Measurements from ENCODE around the gene PKNOX2. TPM values are rescaled to one million over a fixed set of nuclear protein-coding genes. Genes with fewer than 3 reads are reported as not detected.

Gene PKNOX2
- total and polyA plus RNA-seq, 9 of the 15 experiments (the other 6 are each of a cell fraction or from before 2014, with no cell fraction given), result not detected

GRCh38 chr11:125226031-125226430, 61.5 kb downstream of the PKNOX2 start:
- in situ Hi-C loops (cut with MboI), result no loop called here
- Histone ChIP-seq H3K79me2 (ENCODE audit: control insufficient read depth, insufficient read depth, low read length) (no peaks in the 10 kb centered on the region), H3K36me3 (ENCODE audit: control insufficient read depth, insufficient read depth, low read length) (no peaks in the 10 kb centered on the region), H3K4me2 (ENCODE audit: insufficient read depth, low read length) (no peak overlapping the region), H3K9ac (ENCODE audit: insufficient read depth in 1 of 2, low read depth in 2 of 2, low read length in 2 of 2) (no peak overlapping the region), H3K9me1 (ENCODE audit: control insufficient read depth, insufficient read depth, low read length) (no peaks in the 10 kb centered on the region), H3K4me3 (no peak overlapping the region), H3K9me3 (replicated peaks; ENCODE audit: control insufficient read depth, insufficient read depth, low read depth, low read length) (no peaks in the 10 kb centered on the region), H3K4me1 (replicated peaks in 1 of 2; ENCODE audit: control insufficient read depth in 2 of 2, insufficient read depth in 2 of 2, low read length in 2 of 2) (no peaks in the 10 kb centered on the region), H3K27me3 (ENCODE audit: control insufficient read depth in 2 of 2, insufficient read depth in 2 of 2, low read length in 2 of 2) (peaks cover 13 to 60% of the 10 kb centered on the region in 2 experiments), H4K20me1 (replicated peaks; ENCODE audit: control insufficient read depth, insufficient read depth, low read length) (no peaks in the 10 kb centered on the region), H3K27ac (ENCODE audit: extremely low read depth, low read depth, low read length) (no peak overlapping the region), H2AFZ (ENCODE audit: low read depth, low read length) (no peak overlapping the region)
- ATAC-seq (no peak), FAIRE-seq (no peak), DNase-seq (ENCODE audit: extremely low read depth in 1 of 4, low spot score in 3 of 4) (no peak)
- no TSS peak for BruUV-seq (replicated peaks)
- no peak for TF ChIP-seq DACH1 (IDR thresholded peaks at IDR 0.05; ENCODE audit: partially characterized antibody)
- no peak for TF ChIP-seq MAFF (IDR thresholded peaks at IDR 0.05; ENCODE audit: low read length)
- no peak for TF ChIP-seq SFPQ (IDR thresholded peaks at IDR 0.05; ENCODE audit: low read depth, low read length)
- TF ChIP-seq CHD7 (IDR thresholded peaks at IDR 0.05; ENCODE audit: low read depth, low read length), result no peak
- no peak for TF ChIP-seq RCOR1 (IDR thresholded peaks at IDR 0.05; ENCODE audit: borderline replicate concordance in 1 of 2, low read depth in 2 of 2, low read length in 2 of 2)
- no peak for TF ChIP-seq ZNF699 (CRISPR knock-in tag; IDR thresholded peaks at IDR 0.05; ENCODE audit: insufficient replicate concordance)
- TF ChIP-seq CEBPG (CRISPR knock-in tag; IDR thresholded peaks at IDR 0.05), result no peak
- TF ChIP-seq CEBPG (tag; conservative IDR thresholded peaks at IDR 0.05 in 1 of 2, IDR thresholded peaks at IDR 0.05 in 1 of 2), result no peak
- ChIA-PET CTCF (ENCODE audit: low intra/inter-chr PET ratio) (no interaction called here), POLR2A (no interaction called here)
- WGBS (ENCODE audit: insufficient coverage, low coverage, missing lambda C conversion rate), result 3% methylated on average over 2 of the region's 2 CpGs
- intact Hi-C loops (cut with micrococcal nuclease), result no loop called here
